AG04450 (cell line): ENCODE measurements around the gene ACSM4. TPM values are rescaled to one million over a fixed set of nuclear protein-coding genes. Genes with fewer than 3 reads are reported as not detected.

Experiments used
- CTCF ChIA-PET: fragments of 300-600, 350-600 bp; formaldehyde crosslinking; extraction: SDS; loops from one replicate; lab custom pipeline; 2022; ENCODE audit warnings: antibody characterized with exemption, inconsistent platforms; lab: Charles Lee
- POLR2A ChIA-PET: fragments of 350-600 bp; formaldehyde crosslinking; extraction: SDS; loops from one replicate; lab custom pipeline; 2021; ENCODE audit warnings: antibody characterized with exemption, inconsistent platforms; lab: Yijun Ruan, JAX
- DNase-seq: peaks from one replicate; pipeline ENCODE4 v3.0.0-alpha.2; 2011; ENCODE audit warnings: low read depth, low spot score
- H3K27ac ChIP-seq: one replicate; pipeline ENCODE4 v1.5.1; 2012; ENCODE audit warnings: low read depth, low read length, control low read depth
- H3K27me3 ChIP-seq: one replicate; pipeline ENCODE4 v1.6.0; 2012; ENCODE audit warnings: low read length; ENCODE audit not compliant: control insufficient read depth, insufficient read depth
- H3K4me3 ChIP-seq: 2 replicates; pipeline ENCODE4 v1.5.1; 2011; ENCODE audit warnings: mild to moderate bottlenecking, low read depth, low read length, control low read depth
- H3K9me3 ChIP-seq: 2 replicates; pipeline ENCODE4 v1.5.1; 2012; ENCODE audit warnings: low read length; ENCODE audit not compliant: control insufficient read depth, insufficient read depth
- polyA plus RNA-seq: library from polyadenylated mRNA; depleted of rRNA; stranded (reverse); fragments of >200 nt; gene quantifications from 2 replicates; pipeline ENCODE4 v1.2.3, GENCODE V29; 2011
- TF ChIP-seq, protein P1 (sequence below): IDR thresholded peaks from 2 replicates; pipeline ENCODE4 v1.5.1; 2011; ENCODE audit warnings: low read depth, low read length, control low read depth, inconsistent platforms

ACSM4 gene
- polyA plus RNA-seq, 1 experiment: not detected

DNA sequence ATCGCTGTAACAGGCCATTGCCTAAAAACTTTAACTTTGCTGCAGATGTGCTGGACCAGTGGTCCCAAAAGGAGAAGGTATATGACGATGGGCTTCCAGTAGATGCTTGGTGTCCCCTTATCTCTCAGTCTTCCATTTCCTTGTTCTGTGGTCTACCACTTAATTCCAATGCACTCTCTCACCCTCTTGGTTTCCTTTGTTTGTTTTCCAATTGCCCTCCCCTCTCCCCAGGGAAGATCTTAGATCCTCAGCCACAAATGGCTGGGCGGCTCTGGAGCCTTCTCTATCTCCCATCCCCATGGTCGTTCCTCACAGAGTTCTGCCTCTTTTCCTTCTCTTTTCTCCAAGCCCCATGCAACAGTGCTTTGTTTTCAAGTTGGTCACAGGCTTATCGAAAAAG lies 584 bp downstream of the ACSM4 start:
- TF ChIP-seq, protein P1, sequence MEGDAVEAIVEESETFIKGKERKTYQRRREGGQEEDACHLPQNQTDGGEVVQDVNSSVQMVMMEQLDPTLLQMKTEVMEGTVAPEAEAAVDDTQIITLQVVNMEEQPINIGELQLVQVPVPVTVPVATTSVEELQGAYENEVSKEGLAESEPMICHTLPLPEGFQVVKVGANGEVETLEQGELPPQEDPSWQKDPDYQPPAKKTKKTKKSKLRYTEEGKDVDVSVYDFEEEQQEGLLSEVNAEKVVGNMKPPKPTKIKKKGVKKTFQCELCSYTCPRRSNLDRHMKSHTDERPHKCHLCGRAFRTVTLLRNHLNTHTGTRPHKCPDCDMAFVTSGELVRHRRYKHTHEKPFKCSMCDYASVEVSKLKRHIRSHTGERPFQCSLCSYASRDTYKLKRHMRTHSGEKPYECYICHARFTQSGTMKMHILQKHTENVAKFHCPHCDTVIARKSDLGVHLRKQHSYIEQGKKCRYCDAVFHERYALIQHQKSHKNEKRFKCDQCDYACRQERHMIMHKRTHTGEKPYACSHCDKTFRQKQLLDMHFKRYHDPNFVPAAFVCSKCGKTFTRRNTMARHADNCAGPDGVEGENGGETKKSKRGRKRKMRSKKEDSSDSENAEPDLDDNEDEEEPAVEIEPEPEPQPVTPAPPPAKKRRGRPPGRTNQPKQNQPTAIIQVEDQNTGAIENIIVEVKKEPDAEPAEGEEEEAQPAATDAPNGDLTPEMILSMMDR: no peak
- Histone ChIP-seq H3K9me3 (no peaks in the 10 kb centered on the region), H3K4me3 (no peak overlapping the region), H3K27me3 (no peaks in the 10 kb centered on the region), H3K27ac (no peak overlapping the region)
- DNase-seq: no peak
- ChIA-PET POLR2A (no interaction called here), CTCF (no interaction called here)

DNA sequence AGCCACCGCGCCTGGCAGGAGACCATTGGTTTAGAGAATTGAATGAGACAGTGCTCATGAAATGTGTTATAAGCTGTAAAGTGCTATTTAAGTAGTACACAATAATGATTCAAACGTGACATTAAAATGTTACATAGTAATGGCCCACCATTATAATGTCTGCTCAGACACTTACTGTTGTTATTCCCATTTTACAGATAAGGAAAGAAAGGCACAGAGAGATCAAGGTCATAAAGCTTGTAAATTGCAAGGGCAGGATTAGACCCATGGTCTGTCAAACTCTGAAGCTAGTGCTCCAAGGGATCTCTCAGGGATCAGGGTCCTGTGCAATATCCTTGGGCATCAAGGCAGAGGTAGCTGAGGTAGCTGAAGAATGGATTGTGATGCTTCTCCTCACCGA lies 6.2 kb downstream of the ACSM4 start:
- CTCF ChIA-PET: interaction anchor here (0.9 kb wide), 1 partner anchor 151 kb away, joined by 3 read pairs; no protein-coding TSS in a partner anchor
- TF ChIP-seq, protein P1: no peak
- H3K27me3 ChIP-seq: no peaks in the 10 kb centered on the region
- no peak overlapping the region for H3K27ac ChIP-seq
- POLR2A ChIA-PET: no interaction called here
- DNase-seq: no peak
- H3K9me3 ChIP-seq: no peaks in the 10 kb centered on the region
- H3K4me3 ChIP-seq: no peak overlapping the region

DNA sequence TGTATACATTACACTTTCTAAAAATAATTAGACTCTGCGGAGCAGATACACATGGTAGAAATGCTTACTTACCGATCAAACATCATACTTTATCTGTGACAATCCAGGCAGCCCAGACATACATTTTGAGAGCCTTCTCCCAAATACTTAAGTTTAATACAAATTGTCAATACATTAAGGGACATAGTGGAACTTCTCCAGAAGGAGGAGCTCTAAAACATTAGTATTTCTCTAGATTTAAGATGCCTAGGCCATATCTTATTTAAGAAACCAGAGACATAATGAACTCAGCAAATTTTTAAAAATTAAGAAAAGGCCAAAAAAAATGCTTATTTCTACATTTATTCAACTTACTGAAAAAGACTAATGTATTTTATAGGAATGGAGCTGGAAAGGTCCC lies 16.1 kb downstream of the ACSM4 start:
- DNase-seq: no peak
- CTCF ChIA-PET: interaction anchor here (0.7 to 1.5 kb wide), 3 partner anchors 8 to 318 kb away, joined by 4 to 7 read pairs (median 5); no protein-coding TSS in a partner anchor

DNA sequence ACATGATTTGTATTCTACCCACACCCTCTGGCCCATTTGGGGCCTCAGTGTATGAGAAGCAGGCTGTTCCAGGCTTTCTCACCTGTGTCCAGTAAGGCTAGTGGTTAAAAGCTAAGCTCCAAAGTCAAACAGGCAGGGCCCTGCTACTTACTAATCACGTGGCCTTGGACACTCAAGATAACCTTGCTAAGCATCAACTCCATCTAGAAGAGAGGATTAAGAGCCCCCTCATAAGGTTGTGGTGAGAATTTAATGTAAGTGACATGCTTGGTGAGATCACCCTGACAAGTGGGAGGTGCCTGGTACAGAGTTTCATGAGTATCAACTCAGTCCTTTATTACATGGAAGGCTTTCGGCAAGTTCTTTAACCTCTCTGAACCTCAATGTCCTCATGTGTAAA lies 17.8 kb downstream of the ACSM4 start:
- H3K9me3 ChIP-seq: no peaks in the 10 kb centered on the region
- H3K4me3 ChIP-seq: no peak overlapping the region
- CTCF ChIA-PET: no interaction called here
- H3K27ac ChIP-seq: no peak overlapping the region
- POLR2A ChIA-PET: no interaction called here
- H3K27me3 ChIP-seq: peaks cover 4% of the 10 kb centered on the region
- TF ChIP-seq, protein P1: no peak
- DNase-seq: no peak

More for the DNA sequence above, 16.1 kb downstream of the ACSM4 start:
- H3K9me3 ChIP-seq: no peaks in the 10 kb centered on the region
- POLR2A ChIA-PET: no interaction called here
- peaks cover 4% of the 10 kb centered on the region for H3K27me3 ChIP-seq
- TF ChIP-seq, protein P1: peak; percentile 22; the same call in 1 of the 2 replicates
- no peak overlapping the region for H3K4me3 ChIP-seq
- no peak overlapping the region for H3K27ac ChIP-seq

DNA sequence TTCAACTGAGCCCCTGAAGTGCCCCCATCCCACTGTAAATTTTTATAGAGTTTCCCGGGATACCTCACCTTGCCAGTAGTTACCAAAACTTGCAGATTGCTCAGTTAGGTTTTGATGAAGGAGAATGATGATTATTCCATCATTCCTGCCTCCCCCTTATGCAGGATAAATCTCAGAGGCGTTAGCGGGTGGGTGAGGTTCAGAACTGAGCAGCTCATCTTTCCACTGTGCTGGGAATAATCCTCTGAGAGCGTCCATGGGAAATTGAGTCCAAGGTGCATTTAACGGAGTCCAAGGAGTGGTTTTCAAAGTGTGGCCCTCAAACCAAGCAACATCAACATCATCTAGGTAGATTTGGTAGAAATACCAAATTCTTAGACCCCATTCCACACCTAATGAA lies 18.7 kb downstream of the ACSM4 start:
- CTCF ChIA-PET: no interaction called here
- H3K27ac ChIP-seq: no peak overlapping the region
- POLR2A ChIA-PET: no interaction called here
- TF ChIP-seq, protein P1: no peak
- DNase-seq: no peak
- peaks cover 4% of the 10 kb centered on the region for H3K27me3 ChIP-seq
- H3K4me3 ChIP-seq: no peak overlapping the region
- H3K9me3 ChIP-seq: no peaks in the 10 kb centered on the region
